PC-3 (cell line): ENCODE measurements around the gene PLPPR3.

Experiments used
- EZH2 ChIP-seq: fragments of 300-600 bp; sonication (generic); IDR thresholded peaks from one replicate; pipeline ENCODE4 v1.6.1; 2017; ENCODE audit warnings: antibody characterized with exemption, mild to moderate bottlenecking, low read length; ENCODE audit not compliant: unreplicated experiment
- TF ChIP-seq, protein P1 (sequence below): fragments of 300-600 bp; sonication (generic); conservative IDR thresholded peaks from 2 replicates; pipeline ENCODE4 v1.5.1; 2017; ENCODE audit warnings: antibody characterized with exemption, low read depth, mild to moderate bottlenecking, low read length

DNA sequence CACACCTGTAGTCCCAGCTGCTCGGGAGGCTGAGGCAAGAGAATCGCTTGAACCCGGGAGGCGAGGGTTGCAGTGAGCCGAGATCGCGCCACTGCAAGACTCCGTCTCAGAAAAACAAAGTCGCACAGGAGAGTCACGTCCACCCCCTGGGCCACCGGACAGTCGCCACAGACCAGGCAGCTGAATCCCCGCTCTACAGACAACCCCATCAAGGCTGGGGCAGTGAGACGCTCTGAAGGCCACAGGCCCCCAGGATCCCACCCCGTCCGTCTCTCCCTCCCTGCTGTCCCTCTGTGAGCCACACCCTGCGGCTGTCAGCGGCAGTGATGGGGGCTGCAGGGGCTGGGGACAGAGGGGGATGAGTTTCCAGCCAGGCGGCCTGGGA, 40.0 kb downstream of the PLPPR3 start:
- TF ChIP-seq, protein P1, sequence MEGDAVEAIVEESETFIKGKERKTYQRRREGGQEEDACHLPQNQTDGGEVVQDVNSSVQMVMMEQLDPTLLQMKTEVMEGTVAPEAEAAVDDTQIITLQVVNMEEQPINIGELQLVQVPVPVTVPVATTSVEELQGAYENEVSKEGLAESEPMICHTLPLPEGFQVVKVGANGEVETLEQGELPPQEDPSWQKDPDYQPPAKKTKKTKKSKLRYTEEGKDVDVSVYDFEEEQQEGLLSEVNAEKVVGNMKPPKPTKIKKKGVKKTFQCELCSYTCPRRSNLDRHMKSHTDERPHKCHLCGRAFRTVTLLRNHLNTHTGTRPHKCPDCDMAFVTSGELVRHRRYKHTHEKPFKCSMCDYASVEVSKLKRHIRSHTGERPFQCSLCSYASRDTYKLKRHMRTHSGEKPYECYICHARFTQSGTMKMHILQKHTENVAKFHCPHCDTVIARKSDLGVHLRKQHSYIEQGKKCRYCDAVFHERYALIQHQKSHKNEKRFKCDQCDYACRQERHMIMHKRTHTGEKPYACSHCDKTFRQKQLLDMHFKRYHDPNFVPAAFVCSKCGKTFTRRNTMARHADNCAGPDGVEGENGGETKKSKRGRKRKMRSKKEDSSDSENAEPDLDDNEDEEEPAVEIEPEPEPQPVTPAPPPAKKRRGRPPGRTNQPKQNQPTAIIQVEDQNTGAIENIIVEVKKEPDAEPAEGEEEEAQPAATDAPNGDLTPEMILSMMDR: no peak
- TF ChIP-seq EZH2: no peak
